Colon (tissue), 2 donors: Measurements from ENCODE around the gene MPP3.
"Not testable (repeated sequence)": the region's sequence is repeated elsewhere in the genome, so short reads cannot be mapped to it uniquely, and the experiment has no call there.

Source experiments
- FAIRE-seq: peaks from 2 replicates; lab custom pipeline; 2012; peaks lifted over from hg19 to GRCh38; lab: Jason Lieb, UNC
- donor health status: control.
- donor health status: control.

The MPP3 gene, protein sequence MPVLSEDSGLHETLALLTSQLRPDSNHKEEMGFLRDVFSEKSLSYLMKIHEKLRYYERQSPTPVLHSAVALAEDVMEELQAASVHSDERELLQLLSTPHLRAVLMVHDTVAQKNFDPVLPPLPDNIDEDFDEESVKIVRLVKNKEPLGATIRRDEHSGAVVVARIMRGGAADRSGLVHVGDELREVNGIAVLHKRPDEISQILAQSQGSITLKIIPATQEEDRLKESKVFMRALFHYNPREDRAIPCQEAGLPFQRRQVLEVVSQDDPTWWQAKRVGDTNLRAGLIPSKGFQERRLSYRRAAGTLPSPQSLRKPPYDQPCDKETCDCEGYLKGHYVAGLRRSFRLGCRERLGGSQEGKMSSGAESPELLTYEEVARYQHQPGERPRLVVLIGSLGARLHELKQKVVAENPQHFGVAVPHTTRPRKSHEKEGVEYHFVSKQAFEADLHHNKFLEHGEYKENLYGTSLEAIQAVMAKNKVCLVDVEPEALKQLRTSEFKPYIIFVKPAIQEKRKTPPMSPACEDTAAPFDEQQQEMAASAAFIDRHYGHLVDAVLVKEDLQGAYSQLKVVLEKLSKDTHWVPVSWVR

DNA sequence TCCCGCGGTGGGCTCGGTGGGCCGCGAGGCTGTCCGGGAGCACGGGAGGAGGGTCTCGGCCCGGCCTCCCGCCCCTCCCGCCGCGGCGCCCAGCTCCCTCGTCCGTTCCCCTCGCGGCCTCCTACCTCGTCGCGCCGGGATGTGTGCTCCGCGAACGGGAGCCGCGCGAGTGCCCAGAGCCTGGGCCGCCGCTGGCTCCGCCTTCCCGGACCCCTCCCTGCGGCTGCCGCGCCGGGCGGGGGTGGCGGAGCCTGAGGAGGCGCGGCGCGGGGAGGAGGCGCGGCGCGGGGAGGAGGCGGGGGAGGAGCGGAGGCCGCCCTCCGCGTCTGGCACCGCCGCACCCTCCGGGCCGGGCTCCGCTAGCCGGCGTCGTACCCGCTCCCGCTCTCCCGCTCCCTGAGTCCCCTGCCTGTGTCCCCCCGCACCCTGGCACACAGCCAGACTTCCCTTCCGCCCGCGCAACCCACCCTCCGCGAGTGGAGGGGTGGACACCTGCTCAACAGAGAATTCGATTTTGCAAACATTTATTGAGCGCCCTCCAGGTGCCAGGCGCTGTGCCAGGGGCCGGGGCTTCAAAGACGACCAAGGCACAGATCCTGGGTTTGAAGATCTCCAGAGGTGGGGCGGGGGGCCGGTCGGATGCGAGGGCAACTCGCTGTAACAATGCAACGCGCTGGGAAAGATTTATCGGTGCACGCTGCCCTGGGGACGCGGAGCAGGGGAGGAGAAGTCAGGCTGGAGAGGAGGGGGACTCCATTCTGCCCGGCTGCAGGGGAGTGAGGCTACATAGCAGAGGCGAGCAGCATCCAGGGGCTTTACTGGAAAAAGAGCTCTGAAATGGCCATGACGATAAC is at the start of gene MPP3:
TSS of gene MPP3 (minus strand) at position 171 of the 854 bp plus-strand sequence. CDS start 1,240 bp downstream, outside the sequence.
- no peak for FAIRE-seq

DNA sequence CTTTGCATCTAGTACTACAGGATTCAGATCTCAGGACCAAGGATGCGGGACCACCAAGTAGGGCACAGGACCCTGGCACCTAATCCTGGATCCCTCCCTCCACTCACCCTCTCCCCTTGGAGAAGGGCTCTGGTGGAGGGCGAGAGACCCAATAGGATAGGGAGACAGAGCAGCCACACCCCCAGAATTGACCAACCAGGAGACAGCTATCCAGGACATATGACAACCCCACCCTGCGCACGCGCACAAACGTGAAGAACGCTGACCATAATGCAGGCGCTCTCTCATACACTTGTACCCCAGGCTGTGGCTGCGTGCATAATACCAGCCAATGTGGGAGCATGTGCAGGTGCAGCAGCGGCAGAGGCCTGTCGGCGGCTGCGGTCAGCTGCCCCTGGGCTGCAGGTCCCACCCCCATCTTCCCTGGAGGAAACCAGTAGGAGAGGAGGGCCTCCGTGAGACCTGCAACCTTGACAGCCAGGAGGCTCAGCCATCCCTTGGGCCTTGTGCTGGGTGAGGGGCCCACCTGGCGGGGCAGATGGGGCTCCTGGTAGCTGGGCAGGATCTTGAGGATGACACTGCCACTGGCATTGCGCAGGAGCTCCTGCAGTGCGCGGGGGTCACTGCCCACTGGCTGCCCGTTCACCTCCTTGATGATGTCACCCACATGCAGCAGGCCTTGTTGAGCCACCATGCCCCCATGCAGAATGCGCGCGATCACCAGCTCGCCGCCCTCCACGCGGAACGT is 49.0 kb upstream of the MPP3 start:
- no peak for FAIRE-seq

DNA sequence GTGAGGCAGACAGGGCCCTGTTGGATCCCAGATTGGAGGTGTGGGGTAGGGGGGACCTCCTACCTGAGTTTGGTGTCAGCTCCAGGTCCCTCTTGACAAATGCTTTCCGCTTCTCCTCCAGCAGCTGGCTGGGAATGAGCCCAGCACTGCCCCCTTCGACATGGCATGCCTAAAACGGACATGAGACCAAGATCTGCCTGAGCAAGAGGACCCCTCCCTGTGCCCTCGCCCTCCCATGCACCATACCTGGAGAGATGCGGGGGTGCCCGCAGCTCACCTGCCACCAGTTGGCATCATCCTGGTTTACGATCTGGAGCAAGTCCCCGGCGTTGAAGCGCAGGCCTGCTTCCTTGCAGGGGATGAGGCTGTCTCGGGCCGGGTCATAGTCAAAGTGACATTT is 48.2 kb upstream of the MPP3 start:
- no peak for FAIRE-seq

DNA sequence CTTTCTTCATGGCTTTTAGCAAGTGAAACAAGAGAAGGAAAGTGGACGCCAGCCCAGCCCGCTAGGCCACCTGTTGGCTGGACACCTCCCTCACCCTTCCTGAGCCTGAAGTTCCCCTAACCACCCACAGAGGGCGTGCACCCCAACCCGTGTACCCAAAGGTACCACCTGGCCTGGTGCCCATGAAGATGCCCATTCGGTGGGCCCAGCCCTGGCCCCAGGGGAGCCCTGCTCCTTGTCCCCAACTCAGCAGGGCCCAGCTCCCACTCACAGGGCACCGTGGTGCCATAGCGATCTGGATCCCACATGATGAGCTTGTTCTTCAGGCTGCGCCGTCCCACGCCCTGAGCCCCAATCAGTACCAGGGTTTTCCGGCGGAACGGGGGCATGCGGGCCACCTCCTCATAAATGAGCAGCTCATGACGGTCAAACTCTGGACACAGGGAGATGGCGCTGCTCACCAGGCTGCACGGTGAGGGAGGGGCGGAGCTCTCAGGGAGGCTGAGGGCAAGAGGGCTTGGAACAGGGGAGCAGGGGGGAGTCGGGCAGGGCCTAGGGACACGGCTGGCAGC is 47.6 kb upstream of the MPP3 start:
- no peak for FAIRE-seq

DNA sequence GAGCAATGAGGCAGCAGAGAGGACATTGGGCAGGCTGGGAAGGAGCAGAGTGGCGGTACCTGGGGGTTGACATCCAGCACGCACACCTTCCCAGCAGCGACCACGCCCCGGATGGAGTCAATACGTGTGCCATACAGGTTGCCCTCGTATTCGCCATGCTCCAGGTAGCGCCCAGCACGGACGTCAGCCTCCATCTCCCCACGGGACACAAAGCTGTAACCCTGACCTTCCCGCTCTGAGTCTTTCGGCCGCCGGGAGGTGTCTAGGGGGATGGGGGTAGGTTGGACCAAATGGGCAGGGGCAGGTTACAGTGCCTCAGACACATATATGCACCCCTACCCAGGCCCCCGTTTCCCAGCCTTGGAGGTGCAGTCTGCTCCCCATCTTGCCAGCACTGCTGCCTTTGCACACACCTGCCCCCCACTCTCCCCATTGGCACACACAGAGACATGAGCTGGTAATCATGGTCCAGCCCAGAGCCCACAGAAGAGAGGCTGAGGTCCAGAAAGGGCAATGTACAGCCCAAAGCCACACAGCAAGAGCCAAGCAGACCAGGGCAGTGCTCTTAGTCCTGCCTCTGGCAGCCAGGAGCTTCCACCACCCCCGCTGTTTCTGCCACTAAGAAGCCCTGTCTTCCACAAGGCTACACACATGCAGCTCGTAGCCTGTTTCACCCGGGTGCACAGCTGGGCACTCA is 46.9 kb upstream of the MPP3 start:
- FAIRE-seq, result no peak

DNA sequence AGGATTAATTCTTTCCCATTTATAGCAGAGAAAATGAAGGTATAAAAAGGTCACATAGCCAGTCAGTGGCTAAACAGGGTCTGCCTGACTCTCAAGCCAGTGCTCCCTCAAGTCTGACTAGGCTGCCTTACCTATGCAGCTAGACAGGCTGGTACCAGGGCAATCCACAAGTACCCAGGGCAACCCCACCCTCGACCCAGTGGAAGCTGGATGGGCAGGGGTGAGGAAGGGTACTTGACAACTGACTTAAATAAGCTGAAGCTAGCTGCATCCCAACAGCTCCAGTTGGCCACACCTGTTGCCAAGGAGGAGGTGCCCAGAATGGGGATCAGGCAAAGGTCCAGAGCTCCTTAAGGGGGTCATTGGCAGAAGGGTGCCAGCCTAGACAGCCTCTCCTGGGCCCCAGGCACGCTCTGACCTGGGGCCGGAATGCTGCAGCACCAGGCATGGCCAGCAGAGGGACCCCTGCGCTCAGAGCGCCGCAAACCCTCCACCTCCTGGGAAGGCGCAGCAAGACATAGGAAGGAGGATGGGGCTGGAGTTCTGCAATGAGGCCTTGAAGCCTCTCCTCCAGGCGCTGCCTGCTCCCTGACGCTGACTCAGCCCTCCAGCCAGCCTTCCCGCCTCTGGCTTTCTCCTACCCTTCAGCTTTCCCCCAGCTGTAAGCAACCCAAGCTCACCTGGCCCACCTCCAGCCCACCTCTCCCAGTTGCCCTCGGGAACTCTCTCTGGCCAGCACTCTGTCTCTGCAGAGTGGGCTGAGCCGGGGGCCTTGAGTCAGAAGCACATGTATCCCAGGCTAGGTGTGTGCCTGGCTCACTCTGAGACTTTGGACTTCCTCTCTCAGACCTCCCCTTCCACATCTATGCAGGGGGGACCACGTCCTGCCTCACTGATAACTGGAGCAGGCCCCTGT is 45.6 kb upstream of the MPP3 start:
- FAIRE-seq, result no peak

DNA sequence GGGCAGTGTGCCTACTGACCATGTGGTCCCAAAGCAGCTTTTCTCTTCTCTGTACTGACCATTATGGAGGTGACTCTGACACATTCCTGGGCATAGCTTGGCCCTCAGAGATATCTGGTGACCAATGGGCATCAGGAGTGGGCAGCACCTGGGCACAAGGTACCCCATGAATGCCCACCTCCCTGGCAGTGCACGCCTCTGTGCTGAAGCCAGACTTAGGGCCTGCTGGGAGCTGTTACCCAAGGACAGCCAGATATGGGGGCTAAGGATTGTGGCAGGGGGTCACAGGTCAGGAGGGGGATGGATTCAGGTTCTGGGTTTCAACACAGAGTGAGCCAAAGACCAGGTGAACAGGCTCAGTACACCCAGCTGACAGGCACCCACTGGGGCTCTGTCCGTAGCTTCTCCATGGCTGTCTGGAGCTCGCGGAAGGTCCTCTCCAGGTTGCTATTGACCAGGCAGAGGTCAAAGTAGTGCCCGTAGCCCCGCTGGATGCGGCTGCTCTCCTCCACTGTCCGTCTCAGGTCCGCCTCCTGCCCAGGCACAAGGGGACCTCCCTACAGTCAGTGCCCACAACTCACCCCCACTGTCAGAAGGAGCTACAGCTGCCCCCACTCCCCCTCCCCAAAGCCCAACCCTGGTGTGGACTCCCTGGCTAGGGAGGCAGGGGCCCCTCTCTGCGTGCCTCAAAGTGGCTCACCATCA is 44.7 kb upstream of the MPP3 start:
- no peak for FAIRE-seq

DNA sequence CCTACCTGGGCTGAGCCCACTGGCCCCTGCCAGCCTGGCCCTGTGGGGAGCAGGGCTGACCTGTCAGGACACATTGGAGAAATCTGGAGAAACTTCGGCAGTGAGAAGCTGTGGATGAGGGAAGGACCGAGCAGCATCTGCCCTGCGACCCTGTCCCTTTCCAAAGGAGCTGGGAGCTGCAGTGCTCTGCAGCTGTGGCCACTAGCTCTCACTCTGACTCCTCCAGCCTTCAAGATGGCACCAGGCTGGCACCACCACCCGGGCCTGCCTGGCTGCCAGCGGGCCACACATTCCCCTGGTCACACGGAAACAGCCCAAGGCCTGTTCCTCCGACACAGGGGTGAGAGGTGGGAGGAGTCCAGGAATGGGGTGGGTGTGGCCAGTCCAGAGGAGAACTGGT is 44.1 kb upstream of the MPP3 start:
- no peak for FAIRE-seq

DNA sequence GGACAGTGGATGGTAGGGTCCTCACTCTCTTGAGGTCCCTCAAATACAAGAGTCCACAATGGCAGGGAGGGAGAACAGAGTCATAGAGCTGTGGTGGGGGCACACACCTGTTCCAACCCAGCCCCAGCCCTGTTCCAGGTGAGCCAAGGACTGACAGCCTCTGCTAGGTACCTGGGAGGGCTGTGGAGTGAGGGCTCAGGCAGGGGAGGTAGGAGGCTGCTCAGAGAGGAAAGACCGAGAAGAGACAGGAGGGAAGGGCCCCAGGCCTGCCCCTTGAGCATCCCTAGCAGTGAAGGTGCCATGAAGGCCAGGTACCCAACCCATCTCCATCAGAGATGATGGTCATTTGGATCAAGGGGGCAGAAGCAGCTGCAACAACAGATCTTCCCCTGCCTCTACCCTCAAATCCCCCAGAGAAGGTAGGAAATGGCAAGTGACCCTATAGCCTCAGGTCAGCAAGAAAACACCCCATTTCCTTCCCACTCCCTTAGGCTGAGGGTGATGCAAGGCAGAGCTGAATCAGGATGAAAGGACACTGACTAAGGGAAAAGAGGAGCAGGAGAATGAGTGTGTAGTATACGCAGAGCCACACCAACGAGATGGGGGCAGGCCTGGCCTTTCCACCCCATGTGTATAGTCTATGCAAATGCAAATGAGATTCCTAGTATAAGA is 42.7 kb upstream of the MPP3 start:
- FAIRE-seq, result no peak

DNA sequence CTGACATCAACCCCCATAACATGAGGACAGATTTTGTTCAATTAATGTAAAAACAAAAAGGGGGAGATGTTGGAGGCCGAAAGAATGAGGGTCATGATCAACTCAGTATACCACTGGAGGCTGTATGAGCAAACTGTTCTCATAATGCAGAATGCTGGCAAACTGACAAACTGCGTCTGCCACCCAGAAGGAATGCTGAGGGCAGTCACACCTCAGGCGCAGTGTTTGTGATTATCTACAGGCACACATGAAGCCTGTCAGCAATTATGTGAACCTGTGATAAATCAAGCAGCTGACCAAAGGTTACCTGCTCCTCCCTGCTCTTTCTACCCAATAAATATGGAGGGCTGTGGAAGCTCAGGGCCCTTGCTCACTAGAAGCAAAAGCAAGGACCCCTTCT is 41.3 kb upstream of the MPP3 start:
- no peak for FAIRE-seq

DNA sequence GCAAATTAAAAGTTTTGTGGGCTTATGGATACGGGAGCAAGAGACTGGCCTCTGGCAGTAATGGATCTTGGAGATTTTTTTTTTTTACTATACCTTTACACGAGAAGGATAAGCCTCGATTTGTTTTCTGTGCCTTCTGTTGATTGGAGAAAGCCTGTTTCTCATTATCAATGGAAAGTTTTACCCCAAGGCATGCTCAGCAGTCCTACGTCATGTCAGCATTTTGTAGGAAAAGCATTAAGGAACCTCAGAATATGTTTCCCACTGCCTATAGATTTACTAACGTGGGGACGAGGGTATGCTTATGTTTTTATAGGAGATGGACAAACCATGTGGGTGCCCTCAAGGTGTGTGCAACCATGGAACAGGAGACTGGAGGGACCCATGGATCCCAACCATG is 40.9 kb upstream of the MPP3 start:
- no peak for FAIRE-seq

DNA sequence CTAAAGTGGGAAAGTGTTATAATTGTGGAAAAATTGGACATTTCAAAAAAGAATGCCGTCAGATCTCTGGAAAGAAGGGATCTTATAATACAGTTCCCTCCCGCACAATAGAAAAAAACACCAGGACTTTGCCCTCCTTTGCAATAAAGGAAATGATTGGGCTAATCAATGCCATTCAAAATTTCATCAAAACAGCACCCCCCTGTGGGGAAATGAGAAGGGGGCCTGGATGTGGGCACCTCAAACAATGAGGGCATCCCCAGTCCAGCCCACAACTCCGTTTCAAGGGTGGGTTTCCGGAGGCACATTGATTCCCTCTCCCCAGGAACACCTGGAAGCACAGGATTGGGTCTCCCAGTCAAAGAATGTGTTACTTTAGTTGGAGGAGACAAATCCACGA is 40.1 kb upstream of the MPP3 start:
- no peak for FAIRE-seq

DNA sequence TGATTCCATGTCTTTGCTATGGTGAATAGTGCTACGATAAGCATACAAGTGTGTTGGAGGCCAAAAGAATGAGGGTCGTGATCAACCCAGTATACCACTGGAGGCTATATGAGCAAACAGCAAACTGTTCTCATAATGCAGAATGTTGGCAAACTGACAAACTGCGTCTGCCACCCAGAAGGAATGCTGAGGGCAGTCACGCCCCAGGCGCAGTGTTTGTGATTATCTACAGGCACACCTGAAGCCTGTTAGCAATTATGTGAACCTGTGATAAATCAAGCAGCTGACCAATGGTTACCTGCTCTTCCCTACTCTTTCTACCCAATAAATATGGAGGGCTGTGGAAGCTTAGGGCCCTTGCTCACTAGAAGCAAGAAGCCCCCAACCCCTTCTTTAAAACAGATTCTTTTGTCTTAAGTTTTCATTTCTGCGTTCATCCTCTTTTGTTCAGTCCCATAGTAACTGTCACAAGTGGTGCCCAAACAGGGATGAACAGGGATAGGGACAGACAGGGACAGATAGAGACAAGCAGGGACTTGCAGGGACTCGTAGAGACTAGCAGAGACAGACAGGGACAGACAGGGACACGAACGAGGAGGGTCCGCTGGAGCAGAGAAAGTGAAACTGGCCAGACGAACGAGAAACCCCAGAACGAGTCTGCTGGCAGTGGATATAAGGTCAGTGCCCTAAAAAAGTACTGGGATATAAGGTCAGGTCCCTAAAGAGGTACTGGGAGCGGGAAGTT is 39.2 kb upstream of the MPP3 start:
- FAIRE-seq, result no peak

DNA sequence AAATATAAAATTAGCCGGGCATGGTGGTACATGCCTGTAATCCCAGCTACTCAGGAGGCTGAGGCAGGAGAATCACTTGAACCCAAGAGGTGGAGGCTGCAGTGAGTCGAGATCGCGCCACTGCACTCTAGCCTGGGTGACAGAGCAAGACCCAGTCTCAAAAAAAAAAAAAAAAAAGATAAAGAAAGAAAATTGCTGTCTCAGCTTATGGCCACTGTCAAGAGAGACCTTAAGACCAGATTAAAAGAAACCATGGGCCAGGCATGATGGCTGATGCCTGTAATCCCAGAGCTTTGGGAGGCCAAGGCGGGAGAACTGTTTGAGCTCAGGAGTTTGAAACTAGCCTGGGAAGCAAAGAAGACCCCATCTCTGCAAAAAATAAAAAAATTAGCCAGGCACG is 36.1 kb upstream of the MPP3 start:
- not testable (repeated sequence) for FAIRE-seq

DNA sequence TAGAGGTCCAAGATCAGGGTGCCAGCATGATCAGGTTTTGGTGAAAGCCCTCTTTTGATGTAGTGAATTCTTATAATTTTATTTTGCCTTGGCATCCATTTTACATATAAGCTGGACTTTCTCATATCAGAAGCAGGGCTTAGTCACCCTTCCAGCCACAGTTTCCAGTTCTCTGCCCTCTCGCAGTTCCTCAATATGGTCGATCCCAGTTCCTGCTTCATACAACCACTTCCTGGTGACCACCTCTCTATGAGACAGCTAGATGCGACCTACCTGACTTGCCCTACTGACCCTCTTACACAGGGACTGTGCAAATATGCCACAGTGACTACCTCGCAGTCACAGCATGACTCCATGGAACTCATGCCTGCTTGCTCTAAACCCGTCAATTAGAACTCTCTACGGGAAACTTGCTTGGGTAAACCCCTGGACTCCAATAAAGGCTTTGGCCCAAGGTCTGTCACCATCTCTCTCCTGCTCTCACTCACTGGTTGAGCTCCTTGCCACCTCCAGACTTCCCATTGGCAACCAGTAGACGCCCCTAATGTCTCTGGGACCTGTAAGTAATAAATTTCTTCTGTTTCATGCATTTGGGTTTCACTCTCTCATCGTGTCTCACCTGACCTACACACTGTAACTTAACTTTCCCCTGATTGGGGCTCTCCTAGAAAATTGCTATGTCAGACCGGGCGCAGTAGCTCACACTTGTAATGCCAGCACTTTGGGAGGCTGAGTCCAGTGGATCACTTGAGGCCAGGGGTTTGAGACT is 35.5 kb upstream of the MPP3 start:
- FAIRE-seq, result no peak

DNA sequence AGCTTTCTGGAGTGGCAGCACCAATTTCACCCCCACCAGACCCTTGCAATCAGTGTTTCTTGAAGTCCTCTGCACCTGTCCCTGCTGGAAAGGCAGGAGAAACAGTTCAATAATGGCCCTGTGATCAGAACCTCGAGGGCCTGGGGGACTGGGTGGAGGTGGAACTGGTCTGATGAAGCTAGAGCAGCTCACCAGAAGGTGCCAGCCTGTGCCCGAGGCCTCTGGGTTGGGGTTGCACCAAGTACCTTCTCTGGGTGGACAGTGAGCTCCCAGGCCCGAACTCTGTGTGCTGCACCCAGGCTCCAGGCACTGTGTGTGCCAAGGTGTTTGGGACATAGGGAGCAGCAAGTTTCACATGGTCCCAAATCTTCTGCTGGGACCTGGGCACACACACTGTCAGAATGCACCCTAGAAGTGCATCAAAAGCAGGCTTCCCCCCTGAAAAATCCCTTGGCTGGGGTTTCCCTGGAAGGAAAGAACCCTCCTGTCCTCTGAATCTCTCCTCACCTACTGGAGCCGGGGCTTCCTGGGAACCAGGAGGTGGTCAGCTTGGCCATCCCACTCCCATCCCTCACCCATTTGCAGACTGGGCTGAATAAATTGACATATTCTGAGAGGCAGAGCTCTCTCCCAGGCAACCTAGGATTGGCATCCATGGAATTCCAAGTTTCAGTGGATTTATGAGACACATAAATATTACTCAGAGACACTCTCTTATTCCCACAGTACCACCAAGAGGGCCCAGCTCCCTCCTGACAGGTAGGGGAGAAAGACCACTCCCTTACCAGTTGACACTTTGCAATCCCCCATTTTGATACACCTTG is 31.4 kb upstream of the MPP3 start:
- FAIRE-seq, result no peak

DNA sequence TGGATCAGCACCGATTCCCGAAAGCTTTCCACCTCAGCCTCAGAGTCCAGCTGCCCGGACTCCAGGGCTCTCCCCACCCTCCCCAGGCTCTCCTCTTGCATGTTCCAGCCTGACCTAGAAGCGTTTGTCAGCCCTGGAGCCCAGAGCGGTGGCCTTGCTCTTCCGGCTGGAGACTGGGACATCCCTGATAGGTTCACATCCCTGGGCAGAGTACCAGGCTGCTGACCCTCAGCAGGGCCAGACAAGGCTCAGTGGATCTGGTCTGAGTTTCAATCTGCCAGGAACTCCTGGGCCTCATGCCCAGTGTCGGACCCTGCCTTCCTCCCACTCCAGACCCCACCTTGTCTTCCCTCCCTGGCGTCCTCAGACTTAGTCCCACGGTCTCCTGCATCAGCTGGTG is 29.0 kb upstream of the MPP3 start:
- FAIRE-seq, result no peak
